ENCODE measurements around the gene CDC42EP3.

Gene CDC42EP3

DNA sequence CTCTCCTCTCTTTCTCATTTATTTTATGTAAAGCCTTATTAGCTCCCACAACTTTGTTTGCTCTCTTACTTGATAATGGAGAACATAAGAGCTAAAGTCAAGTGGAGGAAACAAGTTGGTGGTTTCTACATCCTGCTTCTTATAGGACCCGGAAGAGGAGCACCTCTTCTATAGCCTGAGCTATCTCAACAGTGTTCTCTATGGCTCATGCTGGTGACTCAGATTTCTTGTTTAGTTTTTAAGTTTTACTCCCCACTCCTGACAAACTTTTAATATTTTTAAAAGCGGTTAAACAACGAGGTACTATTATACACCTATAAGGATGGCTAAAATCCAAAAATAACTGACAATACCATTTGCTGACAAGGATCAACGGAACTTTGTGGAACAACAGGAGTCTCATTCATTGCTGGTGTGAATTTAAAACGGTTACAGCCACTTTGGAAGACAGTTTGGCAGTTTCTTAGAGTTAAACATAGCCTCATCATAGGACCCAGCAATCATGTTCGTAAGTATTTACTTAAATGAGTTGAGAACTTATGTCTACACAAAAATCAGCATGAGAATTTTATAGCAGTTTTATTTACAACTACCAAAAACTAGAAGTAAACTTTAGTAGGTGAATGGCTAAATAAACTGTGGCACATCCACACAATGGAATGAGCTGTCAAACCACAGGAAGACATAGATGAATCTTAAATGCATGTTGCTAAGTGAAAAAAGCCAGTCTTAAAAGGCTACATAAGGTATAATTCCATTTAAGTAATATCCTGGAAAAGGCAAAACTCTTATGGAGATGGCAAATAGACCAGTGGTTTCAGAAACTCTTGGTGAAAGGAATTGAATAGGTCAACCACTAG is 12.7 kb upstream of the CDC42EP3 start:
- DNase-seq (ENCODE audit: low spot score), result no peak

DNA sequence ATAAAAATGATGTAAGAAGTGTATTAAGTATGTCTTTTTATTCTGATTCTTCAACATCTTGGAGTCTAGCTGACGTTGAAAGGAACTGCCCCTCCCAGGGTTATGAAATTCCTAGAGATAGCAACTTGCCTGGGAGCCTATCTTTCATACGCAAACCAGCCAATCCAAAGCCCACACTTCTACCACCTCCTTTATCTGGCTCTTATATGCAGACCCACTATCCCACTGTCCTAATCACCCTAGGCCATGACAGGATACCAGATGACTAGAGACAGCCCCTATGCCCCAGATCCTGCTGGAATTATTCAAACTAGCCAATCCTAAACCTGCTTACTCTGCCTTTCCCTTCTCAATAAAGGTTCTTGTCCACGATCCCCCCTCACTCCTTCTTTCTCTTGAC is 11.8 kb upstream of the CDC42EP3 start:
- DNase-seq (ENCODE audit: low spot score), result no peak

DNA sequence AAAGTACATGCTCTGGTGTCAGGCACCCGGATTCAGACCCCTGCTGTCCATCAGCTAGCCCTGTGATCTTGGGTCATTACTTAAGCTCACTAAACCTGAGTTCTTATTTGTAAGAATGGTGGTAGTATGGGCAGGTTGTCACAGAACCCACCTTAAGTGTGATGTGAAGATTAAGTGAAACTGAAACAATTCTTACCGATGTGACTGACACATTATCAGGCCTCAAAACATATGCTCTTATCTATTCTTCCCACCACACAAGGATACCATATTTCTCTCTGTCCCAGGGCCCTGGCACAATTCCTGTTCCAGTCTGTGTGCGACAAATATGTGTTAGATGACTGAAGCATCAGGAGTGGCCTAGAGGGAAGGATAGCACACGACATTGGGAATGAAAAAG is 11.0 kb upstream of the CDC42EP3 start:
- DNase-seq (ENCODE audit: low spot score), result no peak

DNA sequence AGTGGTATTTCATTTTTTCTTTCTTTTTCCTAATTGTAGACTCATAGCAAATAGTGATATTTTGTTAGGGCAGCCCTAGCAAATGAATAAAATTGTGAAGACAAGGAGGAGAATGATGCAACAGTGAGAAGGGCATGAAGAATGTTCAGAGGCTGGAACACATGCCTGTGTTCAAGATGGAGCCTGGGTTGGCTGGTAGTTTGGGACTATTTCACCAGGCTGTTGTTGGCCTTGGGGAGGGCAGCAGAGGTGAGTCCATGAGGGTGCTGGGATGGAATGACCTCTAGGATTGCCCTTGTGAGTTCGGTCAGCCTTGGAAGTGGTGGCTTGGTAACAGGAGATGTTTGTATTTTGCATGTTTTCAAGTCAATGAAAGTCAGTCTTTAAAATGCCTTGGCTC is 10.1 kb upstream of the CDC42EP3 start:
- no peak for DNase-seq (ENCODE audit: low spot score)

DNA sequence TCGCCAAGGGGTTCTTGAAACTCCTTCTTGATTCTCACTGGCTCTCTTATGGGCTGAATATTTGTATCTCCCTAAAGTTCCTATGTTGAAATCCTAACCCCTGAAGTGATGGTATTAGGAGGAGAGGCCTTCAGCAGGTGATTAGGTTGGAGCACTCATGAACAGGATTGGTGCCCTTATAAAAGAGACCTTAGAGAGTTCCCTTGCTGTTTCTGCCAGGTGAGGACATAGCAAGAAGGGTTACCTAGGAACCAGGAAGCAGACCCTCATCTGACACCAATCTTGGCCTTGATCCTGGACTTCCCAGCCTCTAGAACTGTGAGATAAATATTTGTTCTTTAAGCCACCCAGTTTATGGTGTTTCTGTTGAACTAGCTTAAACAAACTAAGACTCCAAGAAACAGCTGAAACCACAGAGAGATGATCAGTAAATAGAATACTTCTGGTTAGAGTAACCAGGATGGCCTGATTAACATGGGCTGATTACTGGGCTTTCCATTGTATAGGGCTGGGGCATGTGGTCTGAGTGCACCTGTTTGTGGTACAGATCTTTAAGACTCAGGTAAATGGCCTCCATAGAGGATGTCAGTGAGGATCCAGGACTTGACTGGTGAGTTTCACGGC is 7.7 kb upstream of the CDC42EP3 start:
- no peak for DNase-seq (ENCODE audit: low spot score)

DNA sequence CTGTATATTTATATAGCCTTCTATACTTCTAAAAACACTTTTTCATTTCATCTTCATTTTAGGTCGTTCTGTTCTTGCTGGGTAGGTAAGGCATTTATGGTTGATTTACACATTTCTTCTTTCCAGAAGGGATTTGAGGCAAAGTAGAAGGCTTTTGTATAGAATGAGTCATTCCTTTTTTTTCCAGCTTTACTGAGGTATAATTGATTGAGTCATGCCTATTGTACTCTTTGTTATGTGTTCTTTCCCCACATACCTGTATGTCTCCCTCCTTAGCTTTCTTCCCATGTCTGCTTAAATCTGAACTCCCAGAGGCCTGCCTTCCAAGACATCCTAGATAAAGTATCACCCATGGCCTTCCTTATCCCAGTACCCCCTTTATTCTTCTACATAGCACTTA is 4.8 kb upstream of the CDC42EP3 start:
- peak; percentile 49 for DNase-seq (ENCODE audit: low spot score)

DNA sequence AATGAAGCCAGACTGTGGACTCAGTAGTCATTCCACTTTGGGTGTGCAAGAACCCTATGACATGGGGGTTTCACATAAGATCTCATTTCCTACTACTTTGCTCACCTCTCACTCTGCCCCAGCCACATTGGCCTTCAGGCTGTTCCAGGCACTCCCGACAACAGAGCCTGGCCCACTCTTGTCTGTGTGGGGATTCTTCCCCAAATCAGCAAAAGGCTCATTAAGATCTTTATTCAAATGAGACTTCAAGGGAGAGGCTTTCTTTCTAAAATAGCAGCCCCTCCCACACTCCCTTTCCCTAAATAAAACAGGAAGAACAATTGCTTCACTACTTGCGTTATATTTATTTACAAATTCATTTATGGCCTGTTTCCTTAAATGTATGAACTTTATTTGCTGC is 3.5 kb upstream of the CDC42EP3 start:
- DNase-seq (ENCODE audit: low spot score), result no peak

DNA sequence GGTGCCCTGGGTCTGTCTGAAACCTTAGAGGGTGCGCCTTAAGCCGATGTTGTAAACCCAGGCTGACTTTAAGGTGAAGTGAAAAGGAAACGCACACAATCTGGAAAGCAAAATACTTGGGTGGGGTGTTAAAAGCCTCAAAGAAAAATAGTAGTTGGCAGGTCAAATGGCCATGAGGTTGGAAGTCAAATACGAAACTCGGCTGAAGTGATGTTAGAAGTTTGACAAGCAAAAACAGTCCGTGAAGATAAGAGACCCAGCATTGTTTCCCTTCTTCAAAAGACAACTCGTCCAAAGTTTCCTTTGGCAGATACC is 1.4 kb upstream of the CDC42EP3 start:
- DNase-seq (ENCODE audit: low spot score), result no peak

DNA sequence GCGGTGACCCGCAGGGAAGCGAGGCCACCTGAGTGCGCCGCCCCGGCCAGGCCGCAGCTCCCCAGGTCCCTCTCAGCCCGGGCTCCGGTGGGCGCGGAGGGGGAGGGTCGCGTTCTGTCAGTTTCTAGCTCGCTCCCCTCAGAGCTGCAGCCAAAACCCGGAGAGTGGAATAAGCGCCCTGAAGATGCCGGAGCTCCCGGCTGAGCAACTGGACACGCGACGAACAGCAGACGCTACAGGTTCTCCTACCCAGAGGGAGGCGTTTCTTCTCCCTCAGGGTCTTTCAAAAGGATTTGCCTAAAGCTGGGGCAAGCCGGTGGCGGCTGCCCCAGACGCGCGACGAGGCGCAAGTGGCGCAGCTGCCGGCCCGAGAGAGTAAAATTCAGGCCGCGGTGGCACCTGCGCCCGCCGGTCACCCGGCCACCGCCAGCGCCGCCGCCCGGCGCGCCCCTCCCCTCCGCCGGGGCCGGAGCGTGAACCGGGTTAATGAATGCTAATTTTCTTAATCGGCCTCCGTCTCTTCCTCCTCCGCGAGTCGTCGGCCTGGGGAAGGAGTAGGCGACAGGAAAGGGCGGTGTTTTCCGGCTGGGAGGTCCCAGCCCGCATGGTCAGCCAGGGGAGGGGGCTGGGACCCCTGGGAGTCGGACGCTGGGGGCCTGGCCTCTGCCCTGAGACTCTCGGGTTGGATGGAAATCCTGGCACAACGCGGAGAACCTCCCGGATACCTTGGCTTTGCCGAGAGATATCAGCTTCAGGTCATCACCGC is 845 bp upstream of the CDC42EP3 start:
- DNase-seq (ENCODE audit: low spot score), result peak; percentile 87

DNA sequence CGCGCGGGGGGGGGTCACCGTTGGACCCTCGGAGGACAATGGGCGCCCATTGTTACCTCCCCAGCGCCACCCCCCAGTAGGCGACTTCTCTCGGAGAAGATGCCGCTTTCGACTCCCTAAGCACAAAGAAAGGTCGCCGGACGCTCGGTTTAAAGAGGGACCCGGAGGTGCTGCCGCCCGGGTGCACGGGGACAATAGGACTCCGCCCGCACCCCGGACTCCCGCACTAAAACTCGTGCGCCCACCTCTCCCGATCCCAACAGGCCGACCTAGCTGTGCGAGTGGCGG is 318 bp upstream of the CDC42EP3 start:
- DNase-seq (ENCODE audit: low spot score), result no peak

DNA sequence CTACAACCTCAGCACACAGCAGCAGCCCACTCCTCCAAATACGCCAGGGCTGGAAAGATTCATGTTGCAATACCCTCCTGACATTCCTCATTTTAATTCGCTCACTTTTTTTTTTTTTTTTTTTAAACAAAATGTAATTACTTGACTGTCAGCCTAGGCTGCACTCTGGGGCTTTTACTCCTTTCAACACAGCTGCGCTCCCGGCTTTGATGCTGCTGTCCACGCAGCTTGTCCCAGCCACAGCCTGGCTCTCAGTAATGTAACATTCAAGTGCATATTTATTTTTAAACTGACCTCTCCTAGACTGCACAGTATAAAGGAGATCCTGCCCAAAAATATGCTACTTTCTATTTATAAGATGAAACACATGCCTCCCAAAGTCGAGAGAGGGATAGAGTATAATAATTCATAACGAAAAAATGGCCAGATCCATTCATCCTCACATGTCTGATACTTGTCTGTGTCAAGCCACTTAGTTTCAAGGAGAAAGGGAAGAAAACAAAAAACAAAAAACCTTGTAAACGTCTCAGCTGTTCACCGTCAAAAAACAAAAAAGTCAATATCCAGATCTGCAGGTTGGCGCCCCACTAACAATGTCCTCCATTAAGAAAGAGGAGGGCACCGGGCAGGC is 949 bp downstream of the CDC42EP3 start:
- no peak for DNase-seq (ENCODE audit: low spot score)

DNA sequence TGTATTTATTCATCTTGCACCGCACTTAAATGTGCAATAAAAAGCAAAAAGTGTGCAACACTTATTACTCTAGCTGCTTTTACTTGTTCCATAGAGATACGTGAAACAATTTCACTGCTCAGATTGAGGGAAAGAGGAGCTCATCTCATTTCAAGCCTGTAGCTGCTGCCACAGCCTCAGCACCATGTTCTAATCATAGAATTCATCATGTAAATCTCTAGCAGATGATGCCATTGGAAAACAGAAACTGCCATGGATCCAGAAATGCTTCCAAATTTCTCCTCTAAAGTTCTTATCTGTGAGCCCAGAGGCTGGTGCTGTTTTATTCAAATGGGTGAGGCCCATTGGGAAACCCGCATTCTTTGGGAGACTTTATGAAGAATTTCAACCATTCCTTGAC is 2.0 kb downstream of the CDC42EP3 start:
- DNase-seq (ENCODE audit: low spot score), result no peak

DNA sequence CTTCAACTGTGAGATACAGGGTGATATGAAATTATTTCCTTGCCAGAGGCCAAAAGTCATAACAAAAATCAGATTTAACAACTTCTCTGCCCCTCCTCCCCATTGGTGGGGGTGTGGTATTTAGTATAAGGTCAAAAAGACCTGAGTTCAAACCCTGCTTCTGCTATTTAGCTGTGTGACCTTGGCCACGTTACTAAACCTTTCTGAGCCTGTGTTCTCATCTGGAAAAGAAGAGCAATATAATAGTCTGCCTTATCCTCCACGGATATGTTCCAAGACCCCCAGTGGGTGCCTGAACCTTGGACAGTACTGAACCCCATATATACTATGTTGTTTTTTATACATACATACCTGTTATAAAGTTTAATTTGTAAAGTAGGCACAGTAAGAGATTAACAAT is 3.7 kb downstream of the CDC42EP3 start:
- no peak for DNase-seq (ENCODE audit: low spot score)

DNA sequence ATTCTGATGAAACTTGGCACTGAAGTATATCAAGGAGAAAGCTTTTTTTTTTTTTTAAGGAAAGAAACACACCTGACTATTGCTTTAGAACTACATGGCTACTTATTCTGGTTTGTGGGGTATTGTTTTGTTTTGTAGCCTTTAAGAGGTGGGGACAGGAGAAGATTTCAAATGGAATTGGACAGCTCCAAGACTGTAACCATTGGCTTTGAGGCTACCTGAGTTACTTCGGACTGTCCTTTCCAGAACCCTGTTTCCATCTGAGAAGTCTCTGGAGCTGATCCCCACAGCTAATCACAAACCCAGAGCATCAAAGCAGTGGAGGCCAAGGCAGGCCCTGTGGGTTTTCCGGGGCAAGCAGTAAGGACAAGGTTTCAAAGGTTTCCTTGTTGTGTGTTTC is 4.7 kb downstream of the CDC42EP3 start:
- no peak for DNase-seq (ENCODE audit: low spot score)

DNA sequence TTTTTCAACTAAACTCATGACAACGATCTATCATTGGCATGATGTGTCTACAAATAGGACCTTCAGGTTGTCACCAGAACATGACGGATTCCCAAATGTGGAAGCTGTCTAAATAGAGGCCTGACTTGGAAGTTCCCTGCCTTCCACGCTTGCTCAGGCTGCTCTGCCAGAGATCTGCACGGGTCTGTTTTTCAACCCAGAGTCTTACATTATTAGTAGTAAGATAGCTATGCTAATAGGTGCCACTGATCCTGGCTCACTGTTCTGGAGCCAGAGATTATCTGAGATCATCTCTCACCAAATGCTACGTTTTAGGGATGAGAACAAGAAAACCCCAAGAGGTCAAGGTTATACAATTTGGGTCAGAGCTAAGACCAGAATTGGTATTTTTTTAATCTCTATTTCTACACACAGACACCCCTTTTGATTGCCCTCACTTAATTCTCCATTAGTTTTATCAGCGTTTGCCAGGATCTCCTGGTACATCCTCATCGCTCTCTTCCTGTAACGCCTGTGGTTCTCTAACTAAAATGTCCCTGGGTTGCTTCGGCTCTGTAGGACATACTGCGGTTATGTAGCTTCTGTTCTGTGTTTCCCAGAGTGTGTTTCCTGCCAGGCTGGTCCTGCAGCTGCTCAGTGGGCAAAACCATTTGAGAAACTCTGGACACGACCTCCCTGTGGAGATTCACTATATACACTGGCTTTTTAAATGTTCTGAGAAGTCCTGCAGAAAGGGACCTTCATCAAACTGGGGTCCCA is 5.7 kb downstream of the CDC42EP3 start:
- no peak for DNase-seq (ENCODE audit: low spot score)

DNA sequence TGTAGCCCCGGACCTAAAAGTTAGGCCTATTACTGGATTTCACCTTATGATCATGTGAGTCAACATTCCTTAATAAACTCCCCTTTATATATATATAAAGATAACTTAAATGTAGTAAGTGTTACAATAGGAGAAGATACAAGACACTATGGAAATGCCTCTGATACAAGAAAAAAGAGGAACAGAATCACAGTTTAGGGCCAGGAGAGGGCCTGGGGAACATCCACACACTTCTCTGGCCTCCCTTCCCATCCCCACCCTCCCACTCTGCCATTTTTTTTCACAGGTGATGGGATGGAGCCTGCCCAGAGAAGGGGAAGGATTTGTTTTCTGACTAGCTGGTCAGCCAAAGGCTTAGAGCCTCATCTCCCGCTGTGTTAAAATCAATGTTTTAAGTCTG is 6.4 kb downstream of the CDC42EP3 start:
- DNase-seq (ENCODE audit: low spot score), result no peak

DNA sequence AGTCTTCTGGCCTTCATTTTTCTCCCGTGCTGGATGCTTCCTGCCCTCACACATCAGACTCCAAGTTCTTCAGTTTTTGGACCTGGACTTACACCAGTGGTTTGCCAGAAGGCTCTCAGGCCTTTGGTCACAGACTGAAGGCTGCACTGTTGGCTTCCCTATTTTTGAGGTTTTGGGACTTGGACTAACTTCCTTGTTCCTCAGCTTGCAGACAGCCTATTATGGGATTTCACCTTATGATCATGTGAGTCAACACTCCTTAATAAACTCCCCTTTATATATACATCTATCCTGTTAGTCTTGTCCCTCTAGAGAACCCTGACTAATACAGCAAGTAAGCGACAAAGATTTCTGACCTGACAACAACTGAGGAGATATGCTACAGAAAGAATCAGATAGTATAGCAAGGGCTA is 7.2 kb downstream of the CDC42EP3 start:
- no peak for DNase-seq (ENCODE audit: low spot score)

DNA sequence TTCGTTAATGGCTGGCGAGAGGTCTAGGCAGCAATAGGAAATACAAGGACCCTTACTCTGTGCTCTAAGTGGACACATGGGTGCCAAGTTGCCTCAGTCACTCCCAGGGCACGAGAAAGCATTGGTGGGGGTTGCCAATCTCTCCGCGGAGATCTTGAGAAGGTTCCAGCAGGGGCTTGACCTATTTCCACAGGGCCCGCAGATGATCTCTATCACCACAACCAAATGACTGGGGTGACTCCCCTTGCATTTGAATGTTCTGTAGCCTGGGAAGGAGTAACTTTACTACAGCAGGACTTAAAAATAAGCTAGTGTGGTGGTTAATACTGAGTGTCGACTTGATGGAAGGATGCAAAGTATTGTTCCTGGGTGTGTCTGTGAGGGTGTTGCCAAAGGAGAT is 8.1 kb downstream of the CDC42EP3 start:
- no peak for DNase-seq (ENCODE audit: low spot score)

DNA sequence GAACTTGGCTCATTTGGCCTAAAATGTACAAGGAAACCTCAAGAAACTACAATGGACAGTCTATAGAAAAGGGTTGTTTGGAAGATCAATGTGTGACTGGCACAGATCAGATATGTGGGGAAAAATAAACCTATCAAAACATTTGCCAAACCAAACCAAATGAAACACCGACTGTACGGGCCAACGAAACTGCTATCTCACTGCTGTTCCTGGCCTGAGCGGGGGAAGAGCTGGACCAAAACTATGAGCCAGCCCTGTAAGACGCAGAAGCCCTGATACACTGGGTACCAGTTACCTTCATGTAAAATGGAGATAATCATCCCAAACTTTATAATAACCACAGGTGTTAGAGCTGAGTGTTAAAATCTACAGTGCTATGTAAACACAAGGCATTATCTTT is 11.7 kb downstream of the CDC42EP3 start:
- DNase-seq (ENCODE audit: low spot score), result no peak

DNA sequence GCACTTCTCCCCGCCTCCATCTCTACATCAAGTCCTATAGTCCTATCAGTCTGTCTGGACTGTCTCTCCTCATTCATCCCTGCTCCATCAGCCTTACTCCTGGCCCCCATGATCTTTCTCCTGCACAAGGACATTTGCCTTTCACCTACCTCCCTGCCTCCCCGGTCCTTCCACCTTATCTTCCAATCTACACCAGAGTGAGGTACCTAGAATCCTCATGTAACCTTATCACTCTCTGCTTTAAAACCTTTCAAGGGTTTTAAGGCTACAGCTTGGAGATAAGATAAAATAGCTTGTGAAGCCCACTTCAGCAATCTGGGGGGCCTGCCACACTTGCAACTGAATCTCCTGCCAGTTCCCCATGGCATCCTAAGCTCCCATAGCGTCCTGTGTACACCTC is 12.8 kb downstream of the CDC42EP3 start:
- no peak for DNase-seq (ENCODE audit: low spot score)

DNA sequence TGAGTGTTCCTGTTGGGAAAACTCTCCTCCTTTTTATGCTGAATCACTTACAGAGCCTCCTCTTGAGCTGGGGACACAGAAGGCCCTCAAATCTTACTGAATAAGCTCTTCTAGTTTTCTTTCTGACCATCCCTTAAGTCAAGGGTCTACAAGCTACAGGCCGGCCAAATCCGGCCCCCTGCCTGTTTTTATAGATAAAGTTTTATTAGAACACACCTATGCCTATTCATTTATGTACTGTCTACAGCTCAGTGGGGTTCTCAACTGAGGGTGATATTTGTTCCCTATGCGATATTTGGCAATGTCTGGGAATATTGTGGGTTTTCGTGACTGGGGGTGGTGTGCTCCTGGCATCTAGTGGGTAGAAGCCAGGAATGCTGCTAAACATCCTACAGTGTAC is 14.0 kb downstream of the CDC42EP3 start:
- no peak for DNase-seq (ENCODE audit: low spot score)

All from iPS-NIHi11 (cell line).